Measurements from ENCODE around the gene FAM111B. TPM values are rescaled to one million over a fixed set of nuclear protein-coding genes. Genes with fewer than 3 reads are reported as not detected.
"Not testable (repeated sequence)": the region's sequence is repeated elsewhere in the genome, so short reads cannot be mapped to it uniquely, and the experiment has no call there.

The FAM111B gene
- total RNA-seq, 4 donors from 2014 or later: 0.20 to 0.30 (median 0.22) TPM; not detected in 1

- Histone ChIP-seq H3K36me3 (no peaks in the 10 kb centered on the region), H3K4me3 (no peak overlapping the region), H3K9me3 (no peaks in the 10 kb centered on the region), H3K27ac (no peak overlapping the region), H3K27me3 (no peaks in the 10 kb centered on the region), H3K4me1 (no peaks in the 10 kb centered on the region)
- DNase-seq (ENCODE audit: low spot score in 2 of 2): no peak
- WGBS, 2 donors: 92 to 93% methylated on average over 4 of the region's 4 CpGs
- TF ChIP-seq EP300 (IDR thresholded peaks at IDR 0.05) (no peak), CTCF (IDR thresholded peaks at IDR 0.05) (no peak), POLR2A (IDR thresholded peaks at IDR 0.05) (no peak)
These were observed 18.9 kb upstream of the FAM111B start for GRCh38 chr11:59088162-59088561.

- not testable (repeated sequence) for H3K36me3 ChIP-seq; H3K4me3 ChIP-seq; H3K27ac ChIP-seq; H3K27me3 ChIP-seq; H3K9me3 ChIP-seq; DNase-seq (ENCODE audit: low spot score in 2 of 2); H3K4me1 ChIP-seq
These were observed 13.5 kb upstream of the FAM111B start for GRCh38 chr11:59093576-59093975.

GRCh38 chr11:59095225-59095624 is 11.8 kb upstream of the FAM111B start:
- not testable (repeated sequence) for H3K27ac ChIP-seq; H3K4me1 ChIP-seq; H3K4me3 ChIP-seq; DNase-seq (ENCODE audit: low spot score in 2 of 2); H3K36me3 ChIP-seq; H3K27me3 ChIP-seq; H3K9me3 ChIP-seq
- 52 to 57% methylated on average over 1 of the region's 1 CpG for WGBS, 2 donors

GRCh38 chr11:59095972-59096575 is 11.0 kb upstream of the FAM111B start:
- not testable (repeated sequence) for H3K27me3 ChIP-seq; H3K27ac ChIP-seq; H3K36me3 ChIP-seq; H3K4me1 ChIP-seq; H3K4me3 ChIP-seq; H3K9me3 ChIP-seq; DNase-seq (ENCODE audit: low spot score in 2 of 2)
- 75 to 88% methylated on average over 5 of the region's 5 CpGs for WGBS, 2 donors

- WGBS, 2 donors: 92 to 94% methylated on average over 5 of the region's 5 CpGs
- peak; percentile 33 to 77 for DNase-seq (ENCODE audit: low spot score in 2 of 2)
- H3K27ac ChIP-seq: no peak overlapping the region
These were observed 9.8 kb upstream of the FAM111B start for GRCh38 chr11:59097113-59097708.

GRCh38 chr11:59097938-59098337 is 9.1 kb upstream of the FAM111B start:
- not testable (repeated sequence) for H3K27ac ChIP-seq; H3K27me3 ChIP-seq; H3K4me3 ChIP-seq; DNase-seq (ENCODE audit: low spot score in 2 of 2); H3K9me3 ChIP-seq; H3K36me3 ChIP-seq
- peaks cover 0 to 11% (median 4%) of the 10 kb centered on the region in 4 donors for H3K4me1 ChIP-seq
- 82 to 89% methylated on average over 8 of the region's 8 CpGs for WGBS, 2 donors

More at GRCh38 chr11:59097113-59097708, 9.8 kb upstream of the FAM111B start:
- TF ChIP-seq EP300 (IDR thresholded peaks at IDR 0.05) (no peak), CTCF (IDR thresholded peaks at IDR 0.05) (peak; percentile 49 to 67 (median 52)), POLR2A (IDR thresholded peaks at IDR 0.05) (no peak)
- Histone ChIP-seq H3K36me3 (no peaks in the 10 kb centered on the region), H3K4me1 (peaks cover 0 to 8% (median 3%) of the 10 kb centered on the region in 4 donors), H3K27me3 (no peaks in the 10 kb centered on the region), H3K9me3 (no peaks in the 10 kb centered on the region), H3K4me3 (no peak overlapping the region)

GRCh38 chr11:59102259-59102765 is 4.7 kb upstream of the FAM111B start:
- Histone ChIP-seq H3K27ac (no peak overlapping the region), H3K9me3 (no peaks in the 10 kb centered on the region), H3K36me3 (no peaks in the 10 kb centered on the region), H3K4me1 (peaks cover 0 to 24% (median 11%) of the 10 kb centered on the region in 4 donors), H3K27me3 (no peaks in the 10 kb centered on the region), H3K4me3 (peak overlapping the region in 3 of 4 donors; percentile 24 to 41 (median 33))
- DNase-seq (ENCODE audit: low spot score in 2 of 2): peak; percentile 22 to 26
- WGBS, 2 donors: 12 to 13% methylated on average over 23 of the region's 23 CpGs
- TF ChIP-seq POLR2A (IDR thresholded peaks at IDR 0.05) (no peak), CTCF (IDR thresholded peaks at IDR 0.05) (peak in 3 of 5 experiments; percentile 21 to 48 (median 29))

- peaks cover 0 to 19% (median 10%) of the 10 kb centered on the region in 4 donors for H3K4me1 ChIP-seq
- peak overlapping the region in 1 of 4 donors; percentile 63 for H3K4me3 ChIP-seq
- 24% methylated on average over 10 of the region's 10 CpGs for WGBS, 2 donors
- H3K36me3 ChIP-seq; H3K9me3 ChIP-seq; DNase-seq (ENCODE audit: low spot score in 2 of 2); H3K27ac ChIP-seq; H3K27me3 ChIP-seq: not testable (repeated sequence)
These were observed 684 bp downstream of the FAM111B start for GRCh38 chr11:59107721-59108120.
